HEK293T (cell line): ENCODE measurements around the gene HACL1.

ENCODE experiments used
- BHLHE40 ChIP-seq: fragments of 450-650 bp; IDR thresholded peaks from 2 replicates; pipeline ENCODE4 v1.6.1; 2016; ENCODE audit warnings: mild to moderate bottlenecking, moderate library complexity, borderline replicate concordance
- FOXA1 ChIP-seq: fragments of 450-650 bp; IDR thresholded peaks from 2 replicates; pipeline ENCODE4 v1.6.1; 2016; ENCODE audit warnings: mild to moderate bottlenecking
- FOXK2 ChIP-seq: fragments of 450-650 bp; IDR thresholded peaks from 2 replicates; pipeline ENCODE4 v1.6.1; 2016; ENCODE audit warnings: mild to moderate bottlenecking
- SP1 ChIP-seq: fragments of 450-650 bp; IDR thresholded peaks from 2 replicates; pipeline ENCODE4 v1.6.1; 2017
- SUZ12 ChIP-seq: fragments of 450-650 bp; IDR thresholded peaks from 2 replicates; pipeline ENCODE4 v1.6.1; 2016; ENCODE audit warnings: mild to moderate bottlenecking
- TARDBP ChIP-seq: fragments of 450-650 bp; IDR thresholded peaks from 2 replicates; pipeline ENCODE4 v1.6.1; 2016

DNA sequence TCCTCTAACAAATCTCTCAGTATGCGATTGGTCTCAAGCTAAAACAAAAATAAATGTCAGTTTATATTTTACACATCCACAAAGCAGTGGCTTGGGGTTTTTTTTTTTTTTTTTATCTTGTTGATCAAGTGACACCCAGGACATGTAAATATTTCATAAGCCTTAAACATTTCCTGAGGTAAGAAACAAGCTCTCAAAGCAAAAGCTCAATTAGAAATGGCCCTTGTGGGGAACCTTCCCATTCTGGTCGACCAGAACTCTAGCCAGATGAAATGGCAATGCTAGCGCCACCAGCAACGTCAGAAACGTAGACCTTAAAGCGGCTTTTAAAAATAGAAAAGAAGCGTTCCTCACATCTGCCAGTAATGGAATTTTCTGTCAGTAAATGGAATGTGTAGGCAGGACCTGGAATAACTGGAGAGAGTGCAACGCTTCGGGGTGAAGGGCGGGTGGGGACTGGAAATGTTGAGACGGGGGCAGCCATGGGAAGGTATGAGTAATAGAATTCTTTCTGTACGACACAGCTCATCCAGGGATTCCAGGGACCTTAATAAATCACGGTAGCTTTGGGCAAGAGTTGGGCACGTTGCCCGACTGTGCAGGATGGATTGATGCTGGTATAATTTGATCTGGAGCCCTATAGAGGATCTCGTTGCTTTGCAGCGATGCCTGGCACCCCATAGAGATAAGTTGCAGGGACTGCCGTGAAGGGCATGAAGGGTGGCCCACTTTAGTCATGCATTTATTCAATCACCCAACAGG is 44.6 kb upstream of the HACL1 start:
- TF ChIP-seq FOXA1, result no peak
- TF ChIP-seq SUZ12, result no peak
- no peak for TF ChIP-seq TARDBP
- TF ChIP-seq SP1, result no peak
- TF ChIP-seq BHLHE40, result no peak
- TF ChIP-seq FOXK2, result no peak
